OCI-LY7 (cell line): ENCODE measurements around the gene ADARB2.

ENCODE experiments used
- EZH2phosphoT487 ChIP-seq: fragments of 200-600 bp; sonication (generic); IDR thresholded peaks from 2 replicates; pipeline ENCODE4 v1.6.1; 2018; ENCODE audit warnings: low read depth, borderline replicate concordance, mild to moderate bottlenecking, mixed run types, antibody characterized with exemption, low read length, moderate library complexity, mixed read lengths
- TF ChIP-seq, protein P1 (sequence below): fragments of 200-600 bp; sonication (generic); conservative IDR thresholded peaks from 2 replicates; pipeline ENCODE4 v1.5.1; 2014; ENCODE audit warnings: mild to moderate bottlenecking, antibody characterized with exemption, low read length, moderate library complexity, mixed read lengths

DNA sequence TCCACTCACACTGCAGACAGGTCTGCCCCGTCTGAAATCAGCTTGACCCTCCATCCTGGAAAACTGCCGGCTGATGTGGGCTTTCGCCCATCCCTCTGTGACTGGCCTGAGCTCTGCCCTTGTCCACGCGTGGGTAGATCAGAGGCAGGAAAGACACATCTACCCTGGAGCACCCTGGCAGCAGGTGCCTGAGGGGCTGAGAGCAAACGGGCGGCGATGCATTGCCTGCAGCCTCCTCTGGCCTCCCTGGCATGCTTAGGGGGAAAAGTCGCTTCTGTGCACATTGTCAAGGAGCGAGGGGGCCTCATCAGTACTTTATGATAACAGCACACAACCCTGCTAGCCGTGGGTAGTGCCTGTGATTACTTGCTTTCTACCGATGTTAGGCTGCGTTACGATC, 109.4 kb downstream of the ADARB2 start:
- TF ChIP-seq, protein P1, sequence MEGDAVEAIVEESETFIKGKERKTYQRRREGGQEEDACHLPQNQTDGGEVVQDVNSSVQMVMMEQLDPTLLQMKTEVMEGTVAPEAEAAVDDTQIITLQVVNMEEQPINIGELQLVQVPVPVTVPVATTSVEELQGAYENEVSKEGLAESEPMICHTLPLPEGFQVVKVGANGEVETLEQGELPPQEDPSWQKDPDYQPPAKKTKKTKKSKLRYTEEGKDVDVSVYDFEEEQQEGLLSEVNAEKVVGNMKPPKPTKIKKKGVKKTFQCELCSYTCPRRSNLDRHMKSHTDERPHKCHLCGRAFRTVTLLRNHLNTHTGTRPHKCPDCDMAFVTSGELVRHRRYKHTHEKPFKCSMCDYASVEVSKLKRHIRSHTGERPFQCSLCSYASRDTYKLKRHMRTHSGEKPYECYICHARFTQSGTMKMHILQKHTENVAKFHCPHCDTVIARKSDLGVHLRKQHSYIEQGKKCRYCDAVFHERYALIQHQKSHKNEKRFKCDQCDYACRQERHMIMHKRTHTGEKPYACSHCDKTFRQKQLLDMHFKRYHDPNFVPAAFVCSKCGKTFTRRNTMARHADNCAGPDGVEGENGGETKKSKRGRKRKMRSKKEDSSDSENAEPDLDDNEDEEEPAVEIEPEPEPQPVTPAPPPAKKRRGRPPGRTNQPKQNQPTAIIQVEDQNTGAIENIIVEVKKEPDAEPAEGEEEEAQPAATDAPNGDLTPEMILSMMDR = no peak
- TF ChIP-seq EZH2phosphoT487 = no peak
